ENCODE measurements around the gene RRM2. TPM values are rescaled to one million over a fixed set of nuclear protein-coding genes. Genes with fewer than 3 reads are reported as not detected.
"Not testable (repeated sequence)": the region's sequence is repeated elsewhere in the genome, so short reads cannot be mapped to it uniquely, and the experiment has no call there.

Gene RRM2
- total and polyA plus RNA-seq, 10 donors = 2.3 to 39.2 (median 13.5) TPM

DNA sequence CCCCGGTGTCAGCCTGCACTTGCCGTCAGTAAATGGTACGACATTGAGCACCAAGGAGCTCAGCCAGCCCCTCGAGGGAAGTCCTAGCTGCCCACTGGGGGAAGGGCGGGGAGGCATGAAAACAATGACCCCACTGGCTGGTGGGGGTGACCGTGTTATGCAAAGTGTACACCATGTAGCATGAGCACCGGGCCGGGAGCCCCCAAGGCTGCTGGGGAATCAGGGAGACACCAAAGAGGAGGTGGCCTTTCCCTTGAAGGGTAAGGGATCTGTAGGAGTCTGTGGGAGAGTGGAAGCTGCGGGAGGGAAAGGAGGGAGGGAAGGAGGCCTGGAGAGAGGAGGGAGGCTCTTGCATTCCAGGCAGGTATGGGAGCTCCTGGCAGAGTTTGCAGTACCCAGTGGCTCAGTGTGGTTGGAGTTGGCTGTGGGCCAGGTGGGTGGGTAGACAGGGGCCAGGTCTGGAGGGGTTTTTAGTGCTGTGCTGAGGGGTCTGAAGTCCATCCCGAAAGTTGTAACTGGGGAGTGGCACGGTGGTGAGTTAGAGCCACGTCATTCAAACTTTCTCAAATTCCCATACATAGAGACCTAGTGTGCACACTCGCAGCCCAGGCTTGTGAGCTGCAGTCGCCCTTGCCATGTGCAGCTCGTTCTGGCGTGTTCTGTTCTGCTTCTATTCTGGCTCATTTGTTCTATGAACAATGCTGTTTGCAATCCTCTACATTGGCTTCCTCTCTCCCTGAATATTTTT lies 22.4 kb downstream of the RRM2 start:
- intact Hi-C loops (cut with DNase I; ENCODE audit: low total_unique reads) = no loop called here
- DNase-seq = peak; percentile 34
- Histone ChIP-seq H3K9me3 (no peaks in the 10 kb centered on the region), H3K27me3 (replicated peaks in 1 of 7) (no peaks in the 10 kb centered on the region), H3K36me3 (peaks cover 0 to 65% (median 0%) of the 10 kb centered on the region in 6 donors), H3K4me3 (no peak overlapping the region), H3K27ac (no peak overlapping the region), H3K4me1 (no peaks in the 10 kb centered on the region)
- WGBS, 5 donors = 87 to 92% (median 90%) methylated on average over 16 of the region's 16 CpGs
- TF ChIP-seq POLR2AphosphoS5 (IDR thresholded peaks at IDR 0.05) (no peak), POLR2A (IDR thresholded peaks at IDR 0.05) (no peak)
- TF ChIP-seq, protein P1, sequence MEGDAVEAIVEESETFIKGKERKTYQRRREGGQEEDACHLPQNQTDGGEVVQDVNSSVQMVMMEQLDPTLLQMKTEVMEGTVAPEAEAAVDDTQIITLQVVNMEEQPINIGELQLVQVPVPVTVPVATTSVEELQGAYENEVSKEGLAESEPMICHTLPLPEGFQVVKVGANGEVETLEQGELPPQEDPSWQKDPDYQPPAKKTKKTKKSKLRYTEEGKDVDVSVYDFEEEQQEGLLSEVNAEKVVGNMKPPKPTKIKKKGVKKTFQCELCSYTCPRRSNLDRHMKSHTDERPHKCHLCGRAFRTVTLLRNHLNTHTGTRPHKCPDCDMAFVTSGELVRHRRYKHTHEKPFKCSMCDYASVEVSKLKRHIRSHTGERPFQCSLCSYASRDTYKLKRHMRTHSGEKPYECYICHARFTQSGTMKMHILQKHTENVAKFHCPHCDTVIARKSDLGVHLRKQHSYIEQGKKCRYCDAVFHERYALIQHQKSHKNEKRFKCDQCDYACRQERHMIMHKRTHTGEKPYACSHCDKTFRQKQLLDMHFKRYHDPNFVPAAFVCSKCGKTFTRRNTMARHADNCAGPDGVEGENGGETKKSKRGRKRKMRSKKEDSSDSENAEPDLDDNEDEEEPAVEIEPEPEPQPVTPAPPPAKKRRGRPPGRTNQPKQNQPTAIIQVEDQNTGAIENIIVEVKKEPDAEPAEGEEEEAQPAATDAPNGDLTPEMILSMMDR (IDR thresholded peaks at IDR 0.05 in 8 of 11, conservative IDR thresholded peaks at IDR 0.05 in 3 of 11) = no peak

DNA sequence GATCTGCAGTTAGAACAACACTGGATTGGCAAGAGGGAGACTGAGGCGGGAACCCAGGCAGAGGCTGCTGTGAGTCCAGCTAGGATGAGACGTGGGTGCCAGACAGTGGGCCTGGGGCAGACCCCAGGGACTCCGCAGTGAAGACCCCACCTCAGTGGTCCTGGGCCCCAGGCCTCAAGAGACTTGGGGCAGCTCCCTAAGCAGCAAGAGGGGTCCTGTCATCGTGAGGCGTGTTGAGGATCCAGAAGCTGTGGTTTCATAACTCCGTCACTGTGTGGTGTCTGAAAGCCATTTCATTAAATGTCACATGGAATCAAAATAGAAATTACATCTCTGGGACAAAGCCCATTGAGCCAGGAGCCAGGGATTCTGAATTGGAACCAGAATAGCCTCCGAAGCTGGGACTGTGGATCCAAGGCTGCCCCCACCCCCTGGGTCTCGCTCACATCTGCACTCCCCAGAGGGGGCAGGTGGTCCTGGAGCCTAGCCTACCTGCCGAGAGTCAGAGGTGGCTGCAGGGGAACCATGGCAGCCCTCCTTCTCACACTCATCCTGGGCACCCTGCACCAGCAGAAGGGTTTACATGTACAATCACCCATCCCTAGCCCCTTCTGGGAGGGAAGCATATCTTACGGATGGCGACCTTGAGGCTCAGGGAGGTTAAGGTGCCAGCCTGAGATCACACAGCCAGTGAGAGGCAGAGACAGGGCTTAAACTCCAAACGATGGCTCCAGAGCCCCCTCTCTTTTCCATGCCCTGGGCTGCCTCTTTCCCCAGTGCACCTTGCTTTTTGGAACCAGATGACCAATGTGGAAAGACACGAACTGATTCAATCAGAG lies 23.2 kb downstream of the RRM2 start:
- intact Hi-C loops (cut with DNase I; ENCODE audit: low total_unique reads) = no loop called here
- TF ChIP-seq POLR2AphosphoS5 (IDR thresholded peaks at IDR 0.05) (no peak), POLR2A (IDR thresholded peaks at IDR 0.05) (no peak)
- TF ChIP-seq, protein P1 (IDR thresholded peaks at IDR 0.05 in 8 of 11, conservative IDR thresholded peaks at IDR 0.05 in 3 of 11) = no peak
- 87 to 93% (median 90%) methylated on average over 12 to 13 of the region's 13 CpGs for WGBS, 5 donors

DNA sequence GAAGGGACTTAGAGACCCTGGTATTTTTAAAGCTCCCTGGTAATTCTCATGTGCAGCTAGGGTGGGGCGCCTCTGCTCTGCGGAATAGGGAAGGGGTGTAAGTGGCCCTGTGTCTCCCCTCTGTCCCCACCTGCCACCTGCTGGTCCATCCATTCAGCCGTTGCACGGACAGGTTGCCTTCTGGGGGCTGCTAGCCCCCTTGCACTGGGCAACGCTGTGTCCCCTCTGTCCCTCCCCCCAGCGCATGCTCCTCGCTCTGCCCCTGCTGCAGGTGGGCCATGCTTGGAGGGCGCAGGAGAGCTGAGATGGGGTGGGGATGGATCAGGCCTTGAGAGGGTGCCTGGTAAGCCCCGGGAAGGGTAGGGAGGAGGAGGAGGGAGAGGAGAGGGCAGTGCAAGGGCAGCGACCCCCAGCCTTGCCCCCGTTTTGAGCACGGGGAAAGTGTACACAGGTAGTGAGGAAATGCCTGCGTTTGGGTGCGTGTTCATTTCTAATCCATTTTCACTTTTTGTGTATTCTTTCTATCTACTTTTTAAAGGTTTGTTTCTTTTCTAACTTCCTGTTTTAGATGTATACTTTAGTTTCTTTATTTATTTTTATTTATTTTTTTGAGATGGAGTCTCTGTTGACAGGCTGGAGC lies 23.9 kb downstream of the RRM2 start:
- no peaks in the 10 kb centered on the region for H3K9me3 ChIP-seq
- no peaks in the 10 kb centered on the region for H3K27me3 ChIP-seq (replicated peaks in 1 of 7)
- H3K27ac ChIP-seq = no peak overlapping the region
- H3K4me3 ChIP-seq = no peak overlapping the region
- intact Hi-C loops (cut with DNase I; ENCODE audit: low total_unique reads) = no loop called here
- DNase-seq = peak; percentile 42
- peaks cover 0 to 65% (median 0%) of the 10 kb centered on the region in 6 donors for H3K36me3 ChIP-seq
- H3K4me1 ChIP-seq = no peaks in the 10 kb centered on the region
- 90 to 98% (median 93%) methylated on average over 12 to 14 of the region's 14 CpGs for WGBS, 5 donors
- TF ChIP-seq, protein P1 (IDR thresholded peaks at IDR 0.05 in 8 of 11, conservative IDR thresholded peaks at IDR 0.05 in 3 of 11) = no peak
- TF ChIP-seq POLR2AphosphoS5 (IDR thresholded peaks at IDR 0.05) = no peak
- no peak for TF ChIP-seq POLR2A (IDR thresholded peaks at IDR 0.05)

More for the DNA sequence above, 23.2 kb downstream of the RRM2 start:
- H3K36me3 ChIP-seq = peaks cover 0 to 67% (median 0%) of the 10 kb centered on the region in 6 donors
- peak; percentile 52 for DNase-seq
- no peak overlapping the region for H3K4me3 ChIP-seq
- no peak overlapping the region for H3K27ac ChIP-seq
- no peaks in the 10 kb centered on the region for H3K27me3 ChIP-seq (replicated peaks in 1 of 7)
- no peaks in the 10 kb centered on the region for H3K4me1 ChIP-seq
- no peaks in the 10 kb centered on the region for H3K9me3 ChIP-seq

DNA sequence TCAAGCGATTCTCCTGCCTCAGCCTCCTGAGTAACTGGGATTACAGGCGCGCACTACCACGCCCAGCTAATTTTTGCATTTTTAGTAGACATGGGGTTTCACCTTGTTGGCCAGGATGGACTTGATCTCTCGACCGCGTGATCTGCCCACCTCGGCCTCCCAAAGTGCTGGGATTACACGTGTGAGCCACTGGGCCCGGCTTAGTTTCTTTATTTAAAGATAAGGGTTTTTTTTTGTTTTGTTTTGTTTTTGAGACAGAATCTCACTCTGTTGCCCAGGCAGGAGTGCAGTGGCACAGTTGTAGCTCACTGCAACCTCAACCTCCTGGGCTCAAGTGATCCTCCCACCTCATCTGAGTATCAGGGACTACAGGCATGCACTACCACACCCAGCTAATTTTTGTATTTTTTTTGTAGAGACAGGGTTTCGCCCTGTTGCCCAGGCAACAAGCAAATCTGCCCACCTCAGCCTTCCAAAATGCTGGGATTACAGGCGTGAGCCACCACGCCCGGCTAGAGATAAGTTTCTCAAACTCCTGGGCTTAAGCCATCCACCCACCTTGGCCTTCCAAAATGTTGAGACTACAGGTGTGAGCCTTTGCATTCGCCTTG lies 24.6 kb downstream of the RRM2 start:
- H3K4me3 ChIP-seq; H3K9me3 ChIP-seq; H3K27me3 ChIP-seq (replicated peaks in 1 of 7); H3K27ac ChIP-seq; intact Hi-C loops (cut with DNase I; ENCODE audit: low total_unique reads); H3K4me1 ChIP-seq: not testable (repeated sequence)
- peak; percentile 32 for DNase-seq
- peaks cover 0 to 59% (median 0%) of the 10 kb centered on the region in 6 donors for H3K36me3 ChIP-seq
- WGBS, 5 donors = 87 to 97% (median 95%) methylated on average over 15 of the region's 15 CpGs
